IMR-90 (cell line): ENCODE measurements around the gene INO80E. TPM values are rescaled to one million over a fixed set of nuclear protein-coding genes. Genes with fewer than 3 reads are reported as not detected.

Experiments
- ATAC-seq: fragments of 200-7000 bp; cut with Tn5 transposase; 2 replicates; pipeline ENCODE4 v1.9.1; 2020; ENCODE audit warnings: low read depth, mild to moderate bottlenecking, moderate library complexity
- BruUV-seq: library from RNA; stranded (reverse); fragments of 400-500 nt; replicated peaks from 2 replicates; lab custom pipeline; 2021; lab: Mats Ljungman, UMichigan
- CTCF ChIA-PET: fragments of 300-600 bp; formaldehyde crosslinking; extraction: SDS; loops from one replicate; lab custom pipeline; 2021; ENCODE audit warnings: antibody characterized with exemption; lab: Yijun Ruan, JAX
- POLR2A ChIA-PET: fragments of 300-600 bp; sonication (Branson Sonifier 250); formaldehyde crosslinking; loops from one replicate; lab custom pipeline; 2022; ENCODE audit warnings: antibody characterized with exemption; ENCODE audit not compliant: unreplicated experiment; lab: Charles Lee
- DNase-seq: peaks from one replicate; pipeline ENCODE4 v3.0.0; 2013
- H2AFZ ChIP-seq: replicated peaks from 2 replicates; pipeline ENCODE3; 2013; ENCODE audit warnings: low read length, mild to moderate bottlenecking; ENCODE audit not compliant: poor library complexity
- H2AK5ac ChIP-seq: 2 replicates; pipeline ENCODE4 v1.6.1; 2013; ENCODE audit warnings: low read depth, low read length, inconsistent platforms
- H2AK9ac ChIP-seq: replicated peaks from 2 replicates; pipeline ENCODE3; 2013; ENCODE audit warnings: mild to moderate bottlenecking, low read depth, low read length, moderate library complexity; ENCODE audit not compliant: poor library complexity
- H2BK120ac ChIP-seq: 2 replicates; pipeline ENCODE4 v1.6.1; 2013; ENCODE audit warnings: low read depth, low read length, inconsistent platforms
- H2BK15ac ChIP-seq: 3 replicates; pipeline ENCODE4 v1.6.1; 2013; ENCODE audit warnings: low read depth, low read length, inconsistent platforms
- H2BK20ac ChIP-seq: 2 replicates; pipeline ENCODE4 v1.6.1; 2013; ENCODE audit warnings: low read depth, mild to moderate bottlenecking, inconsistent platforms, low read length, moderate library complexity
- H2BK5ac ChIP-seq: 2 replicates; pipeline ENCODE4 v1.6.1; 2013; ENCODE audit warnings: mild to moderate bottlenecking, low read depth, low read length, inconsistent platforms; ENCODE audit not compliant: poor library complexity, severe bottlenecking
- H3K14ac ChIP-seq: replicated peaks from 2 replicates; pipeline ENCODE4 v1.6.1; 2013; ENCODE audit warnings: low read depth, low read length, inconsistent platforms
- H3K18ac ChIP-seq: 2 replicates; pipeline ENCODE4 v1.6.1; 2013; ENCODE audit warnings: low read depth, low read length, control low read depth
- H3K23ac ChIP-seq: 2 replicates; pipeline ENCODE4 v1.6.1; 2013; ENCODE audit warnings: low read depth, low read length, inconsistent platforms
- H3K27ac ChIP-seq: 2 replicates; pipeline ENCODE4 v1.5.1; 2013; ENCODE audit warnings: mild to moderate bottlenecking, control low read depth, low read length; ENCODE audit not compliant: insufficient read depth
- H3K27me3 ChIP-seq: 2 replicates; pipeline ENCODE4 v1.6.1; 2013; ENCODE audit warnings: low read length; ENCODE audit not compliant: control insufficient read depth, insufficient read depth
- H3K36me3 ChIP-seq: 2 replicates; pipeline ENCODE4 v1.6.1; 2013; ENCODE audit warnings: low read length, mixed read lengths; ENCODE audit not compliant: control insufficient read depth, insufficient read depth
- H3K4ac ChIP-seq: 2 replicates; pipeline ENCODE4 v1.6.1; 2013; ENCODE audit warnings: low read depth, low read length, inconsistent platforms
- H3K4me1 ChIP-seq: 2 replicates; pipeline ENCODE4 v1.6.1; 2013; ENCODE audit warnings: low read length, mixed read lengths; ENCODE audit not compliant: control insufficient read depth, insufficient read depth
- H3K4me2 ChIP-seq: 2 replicates; pipeline ENCODE4 v1.6.1; 2013; ENCODE audit warnings: low read depth, mild to moderate bottlenecking, control low read depth, low read length, moderate library complexity
- H3K4me3 ChIP-seq: 2 replicates; pipeline ENCODE4 v1.5.1; 2013; ENCODE audit warnings: low read depth, mild to moderate bottlenecking, control low read depth, low read length, moderate library complexity; ENCODE audit not compliant: insufficient read depth
- H3K56ac ChIP-seq: 2 replicates; pipeline ENCODE4 v1.6.1; 2013; ENCODE audit warnings: low read length, inconsistent platforms; ENCODE audit not compliant: insufficient read depth; ENCODE audit errors: extremely low read depth
- H3K79me1 ChIP-seq, 2 experiments: 2 replicates each; pipeline ENCODE4 v1.6.1; 2013; ENCODE audit warnings: low read length in 2 of 2, inconsistent platforms in 1 of 2, low read depth in 1 of 2
- H3K9ac ChIP-seq: 2 replicates; pipeline ENCODE4 v1.6.1; 2013; ENCODE audit warnings: low read depth, low read length, control low read depth
- H3K9me1 ChIP-seq: 2 replicates; pipeline ENCODE4 v1.6.1; 2013; ENCODE audit warnings: low read length, inconsistent platforms; ENCODE audit not compliant: insufficient read depth
- H3K9me3 ChIP-seq: 2 replicates; pipeline ENCODE4 v1.6.1; 2013; ENCODE audit warnings: low read length; ENCODE audit not compliant: control insufficient read depth, insufficient read depth
- H4K20me1 ChIP-seq: 2 replicates; pipeline ENCODE4 v1.6.1; 2013; ENCODE audit warnings: low read length, inconsistent platforms; ENCODE audit not compliant: insufficient read depth
- H4K5ac ChIP-seq: 2 replicates; pipeline ENCODE4 v1.6.1; 2013; ENCODE audit warnings: mild to moderate bottlenecking, low read depth, low read length, control low read depth
- H4K8ac ChIP-seq, 2 experiments: 2 replicates each; pipeline ENCODE4 v1.6.1; 2013; ENCODE audit warnings: low read depth in 2 of 2, low read length in 2 of 2, control low read depth in 1 of 2, inconsistent platforms in 1 of 2
- H4K91ac ChIP-seq: 2 replicates; pipeline ENCODE4 v1.6.1; 2013; ENCODE audit warnings: low read depth, low read length, inconsistent platforms; ENCODE audit not compliant: insufficient read depth
- BHLHE40 ChIP-seq: fragments of 150-350 bp; IDR thresholded peaks from 2 replicates; pipeline ENCODE4 v1.6.1; 2016; ENCODE audit warnings: mild to moderate bottlenecking, low read depth, low read length
- CEBPB ChIP-seq: IDR thresholded peaks from 2 replicates; pipeline ENCODE4 v1.6.1; 2012; ENCODE audit warnings: low read depth, low read length, improper control_type of control experiment
- CHD1 ChIP-seq: IDR thresholded peaks from 2 replicates; pipeline ENCODE4 v1.6.1; 2012; ENCODE audit warnings: low read depth, low read length, improper control_type of control experiment
- CTCF ChIP-seq: conservative IDR thresholded peaks from 2 replicates; pipeline ENCODE4 v1.5.1; 2012; ENCODE audit warnings: mild to moderate bottlenecking, low read depth, low read length, improper control_type of control experiment
- ELK1 ChIP-seq: fragments of 150-350 bp; IDR thresholded peaks from 2 replicates; pipeline ENCODE4 v1.6.1; 2016; ENCODE audit warnings: low read depth, mild to moderate bottlenecking, low read length, moderate library complexity, borderline replicate concordance
- FOS ChIP-seq: fragments of 150-350 bp; IDR thresholded peaks from 2 replicates; pipeline ENCODE4 v1.6.1; 2016; ENCODE audit warnings: low read depth, low read length
- MAFK ChIP-seq: IDR thresholded peaks from 2 replicates; pipeline ENCODE4 v1.6.1; 2012; ENCODE audit warnings: low read depth, low read length, improper control_type of control experiment
- MAZ ChIP-seq: IDR thresholded peaks from 2 replicates; pipeline ENCODE4 v1.6.1; 2012; ENCODE audit warnings: low read depth, mild to moderate bottlenecking, low read length, improper control_type of control experiment, moderate library complexity, borderline replicate concordance
- MXI1 ChIP-seq: IDR thresholded peaks from 2 replicates; pipeline ENCODE4 v1.6.1; 2012; ENCODE audit warnings: low read depth, mild to moderate bottlenecking, low read length, moderate library complexity, borderline replicate concordance
- NFE2L2 ChIP-seq: fragments of 150-350 bp; IDR thresholded peaks from 2 replicates; pipeline ENCODE4 v1.6.1; 2016; ENCODE audit warnings: low read depth, mild to moderate bottlenecking, low read length
- POLR2A ChIP-seq: IDR thresholded peaks from 2 replicates; pipeline ENCODE4 v1.6.1; 2012; ENCODE audit warnings: mild to moderate bottlenecking, low read depth, low read length
- RAD21 ChIP-seq: IDR thresholded peaks from 2 replicates; pipeline ENCODE4 v1.6.1; 2012; ENCODE audit warnings: low read length, improper control_type of control experiment
- RCOR1 ChIP-seq: IDR thresholded peaks from 2 replicates; pipeline ENCODE4 v1.6.1; 2012; ENCODE audit warnings: mild to moderate bottlenecking, low read length, improper control_type of control experiment; ENCODE audit not compliant: insufficient replicate concordance
- RFX5 ChIP-seq: IDR thresholded peaks from 2 replicates; pipeline ENCODE4 v1.8.0; 2012; ENCODE audit warnings: low read depth, mild to moderate bottlenecking, low read length, moderate library complexity
- SMC3 ChIP-seq: fragments of 150-350 bp; IDR thresholded peaks from 2 replicates; pipeline ENCODE4 v1.6.1; 2016; ENCODE audit warnings: low read depth, mild to moderate bottlenecking, antibody characterized with exemption, low read length, moderate library complexity
- USF2 ChIP-seq: fragments of 150-350 bp; IDR thresholded peaks from 2 replicates; pipeline ENCODE4 v1.6.1; 2017; ENCODE audit warnings: mild to moderate bottlenecking, antibody characterized with exemption, low read length, low read depth
- WGBS, 2 experiments: methylation state at CpG; one replicate each; pipeline versions ENCODE4 v1.1.5 to v1.1.7; 2013; ENCODE audit warnings: missing lambda C conversion rate in 2 of 2; ENCODE audit not compliant: insufficient read length in 1 of 2; ENCODE audit errors: extremely low coverage in 2 of 2; 5-methylcytosine and 5-hydroxymethylcytosine counted together
- dilution Hi-C: fragments of 300-500 bp; cut with HindIII; formaldehyde crosslinking; loops from one replicate; pipeline ENCODE4 v1.14.3; 2018; ENCODE audit warnings: low sequenced_read_pairs; ENCODE audit not compliant: unreplicated experiment
- in situ Hi-C: fragments of 300-500 bp; cut with MboI; formaldehyde crosslinking; loops from 3 replicates; pipeline ENCODE4 v1.14.3; 2019; ENCODE audit warnings: low sequenced_read_pairs, inconsistent platforms, mixed read lengths
- intact Hi-C: fragments of 100-400 bp; cut with micrococcal nuclease; formaldehyde crosslinking; loops from 2 replicates; pipeline ENCODE4 v1.10.0; 2022
- polyA plus RNA-seq, 3 experiments: library from polyadenylated mRNA; depleted of rRNA; stranded (reverse); fragments of >200 nt; gene quantifications; 2 replicates each; pipeline ENCODE4 v1.2.3, GENCODE V29; 2012; ENCODE audit warnings: low replicate concordance in 1 of 3
- total RNA-seq: library from RNA; depleted of rRNA; stranded (reverse); fragments of >200 nt; gene quantifications from 2 replicates; pipeline ENCODE4 v1.2.3, GENCODE V29; 2012

Gene INO80E
- total and polyA plus RNA-seq, 2 of the 4 experiments (the other 2 are of a cell fraction), result 40.9 to 42.1 TPM

GRCh38 chr16:29985271-29985811, 10.7 kb upstream of the INO80E start:
- WGBS, 2 experiments, result 94% methylated on average over 19 of the region's 28 CpGs; no CpG with 5 or more reads in 1 of the 2 experiments
- Histone ChIP-seq H3K23ac (no peak overlapping the region), H4K5ac (no peak overlapping the region), H3K36me3 (peaks cover 80% of the 10 kb centered on the region), H2BK15ac (no peak overlapping the region), H3K27ac (no peak overlapping the region), H3K4ac (no peak overlapping the region), H4K91ac (no peak overlapping the region), H3K18ac (no peak overlapping the region), H3K27me3 (no peaks in the 10 kb centered on the region), H3K14ac (no peak overlapping the region), H3K9me1 (no peaks in the 10 kb centered on the region), H2AK5ac (no peak overlapping the region), H3K9ac (no peak overlapping the region), H2BK20ac (no peak overlapping the region), H3K4me2 (no peak overlapping the region), H3K4me3 (no peak overlapping the region), H3K4me1 (no peaks in the 10 kb centered on the region), H2BK120ac (no peak overlapping the region), H3K56ac (no peak overlapping the region), H4K8ac (no peak overlapping the region), H4K20me1 (no peaks in the 10 kb centered on the region; the same call in 1 of the 2 replicates), H2AFZ (no peak overlapping the region), H3K79me1 (peaks cover 5 to 11% of the 10 kb centered on the region in 2 experiments; a peak in 2 of 4 replicates), H3K9me3 (no peaks in the 10 kb centered on the region), H2AK9ac (no peak overlapping the region), H2BK5ac (no peak overlapping the region)
- dilution Hi-C loops, result no loop called here
- ChIA-PET POLR2A (interaction anchor here (0.6 kb wide), 1 partner anchor 10 kb away, joined by 5 read pairs; the partner anchor contains the start of gene HIRIP3), CTCF (interaction anchor here (1.3 kb wide), 1 partner anchor 12 kb away, joined by 3 read pairs; the partner anchor contains the start of gene TAOK2)
- BruUV-seq, result no TSS peak
- intact Hi-C loops, result no loop called here
- in situ Hi-C loops, result no loop called here
- DNase-seq (no peak), ATAC-seq (no peak)
- TF ChIP-seq MXI1 (no peak), RFX5 (no peak), CHD1 (no peak), FOS (no peak), MAZ (no peak), BHLHE40 (no peak), RCOR1 (no peak), RAD21 (no peak), NFE2L2 (no peak), MAFK (no peak), ELK1 (no peak), CTCF (no peak), USF2 (no peak), CEBPB (no peak), POLR2A (no peak), SMC3 (no peak)
